Fibroblast of pulmonary artery (primary cell): ENCODE data around the gene ARHGAP9.
"Not testable (repeated sequence)": the region's sequence is repeated elsewhere in the genome, so short reads cannot be mapped to it uniquely, and the experiment has no call there.

ENCODE experiments used
- DNase-seq: peaks from one replicate; pipeline ENCODE4 v3.0.0-alpha.2; 2010; ENCODE audit warnings: low read depth
- H3K4me3 ChIP-seq: replicated peaks from 2 replicates; pipeline ENCODE4 v1.5.1; 2011; ENCODE audit warnings: low read depth, mild to moderate bottlenecking, control low read depth, low read length, moderate library complexity
- TF ChIP-seq, protein P1 (sequence below): IDR thresholded peaks from 2 replicates; pipeline ENCODE4 v1.5.1; 2011; ENCODE audit warnings: mild to moderate bottlenecking, control low read depth, low read length, inconsistent platforms; ENCODE audit errors: missing control alignments

The ARHGAP9 gene

DNA sequence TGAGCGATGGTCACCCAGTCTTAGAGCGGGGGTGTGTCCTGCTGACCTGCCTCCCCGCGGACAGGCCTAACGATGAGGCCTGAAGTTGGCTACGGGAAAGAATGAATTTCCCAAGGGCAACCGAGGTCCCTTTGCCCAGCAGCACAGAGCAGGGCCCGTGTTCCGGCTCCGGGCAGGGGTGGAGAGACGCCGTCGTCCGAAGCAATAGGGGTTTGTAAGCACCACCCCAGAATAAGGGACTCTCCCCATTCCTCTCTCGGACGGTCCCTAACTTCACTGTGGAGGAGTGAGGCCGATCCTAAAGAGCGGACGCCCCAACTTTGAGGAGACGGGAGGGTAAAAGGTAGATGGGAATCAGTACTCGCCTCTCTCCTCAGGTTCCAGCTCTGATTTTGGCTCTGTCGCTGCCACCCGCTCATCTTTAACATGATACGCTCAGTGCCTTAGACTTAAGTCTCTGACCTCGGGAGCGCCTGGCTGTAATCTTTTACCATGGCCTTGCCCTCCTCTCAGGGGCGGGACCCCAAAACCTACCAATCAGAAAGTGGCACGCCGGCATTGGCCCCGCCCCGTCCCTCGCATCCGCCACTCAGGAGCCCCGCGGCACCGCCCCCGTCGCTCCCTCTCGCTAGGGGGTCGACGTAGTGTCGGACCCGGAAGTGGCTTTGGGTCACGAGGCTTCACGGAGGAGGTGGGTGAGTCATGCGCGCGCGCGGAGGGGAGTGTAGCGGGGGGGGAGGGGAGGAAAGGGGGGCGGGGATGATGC lies 40.6 kb upstream of the ARHGAP9 start, which contains the start of gene DDIT3:
Gene DDIT3 (minus strand): TSS at position 462 of the 766 bp plus-strand sequence. CDS start 3,108 bp downstream, outside the sequence.
- peak; percentile 99 for DNase-seq
- TF ChIP-seq, protein P1, sequence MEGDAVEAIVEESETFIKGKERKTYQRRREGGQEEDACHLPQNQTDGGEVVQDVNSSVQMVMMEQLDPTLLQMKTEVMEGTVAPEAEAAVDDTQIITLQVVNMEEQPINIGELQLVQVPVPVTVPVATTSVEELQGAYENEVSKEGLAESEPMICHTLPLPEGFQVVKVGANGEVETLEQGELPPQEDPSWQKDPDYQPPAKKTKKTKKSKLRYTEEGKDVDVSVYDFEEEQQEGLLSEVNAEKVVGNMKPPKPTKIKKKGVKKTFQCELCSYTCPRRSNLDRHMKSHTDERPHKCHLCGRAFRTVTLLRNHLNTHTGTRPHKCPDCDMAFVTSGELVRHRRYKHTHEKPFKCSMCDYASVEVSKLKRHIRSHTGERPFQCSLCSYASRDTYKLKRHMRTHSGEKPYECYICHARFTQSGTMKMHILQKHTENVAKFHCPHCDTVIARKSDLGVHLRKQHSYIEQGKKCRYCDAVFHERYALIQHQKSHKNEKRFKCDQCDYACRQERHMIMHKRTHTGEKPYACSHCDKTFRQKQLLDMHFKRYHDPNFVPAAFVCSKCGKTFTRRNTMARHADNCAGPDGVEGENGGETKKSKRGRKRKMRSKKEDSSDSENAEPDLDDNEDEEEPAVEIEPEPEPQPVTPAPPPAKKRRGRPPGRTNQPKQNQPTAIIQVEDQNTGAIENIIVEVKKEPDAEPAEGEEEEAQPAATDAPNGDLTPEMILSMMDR = no peak
- peak within 1 kb of the TSS; percentile 87 for H3K4me3 ChIP-seq

DNA sequence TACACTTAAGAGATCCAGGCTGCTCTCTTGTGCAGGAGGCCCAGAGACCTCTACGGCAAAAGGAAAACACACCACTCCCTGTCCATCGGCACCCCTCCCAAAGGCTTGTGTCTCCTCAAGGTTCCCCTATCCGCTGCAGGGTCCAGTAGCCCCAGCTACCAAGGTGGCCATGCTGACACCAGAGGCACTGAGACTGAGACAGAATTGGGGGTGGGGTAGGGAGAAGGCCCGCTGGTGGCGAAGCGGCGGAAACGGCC lies 40.1 kb upstream of the ARHGAP9 start:
- TF ChIP-seq, protein P1 = no peak
- H3K4me3 ChIP-seq = peak overlapping the region; percentile 87
- no peak for DNase-seq

DNA sequence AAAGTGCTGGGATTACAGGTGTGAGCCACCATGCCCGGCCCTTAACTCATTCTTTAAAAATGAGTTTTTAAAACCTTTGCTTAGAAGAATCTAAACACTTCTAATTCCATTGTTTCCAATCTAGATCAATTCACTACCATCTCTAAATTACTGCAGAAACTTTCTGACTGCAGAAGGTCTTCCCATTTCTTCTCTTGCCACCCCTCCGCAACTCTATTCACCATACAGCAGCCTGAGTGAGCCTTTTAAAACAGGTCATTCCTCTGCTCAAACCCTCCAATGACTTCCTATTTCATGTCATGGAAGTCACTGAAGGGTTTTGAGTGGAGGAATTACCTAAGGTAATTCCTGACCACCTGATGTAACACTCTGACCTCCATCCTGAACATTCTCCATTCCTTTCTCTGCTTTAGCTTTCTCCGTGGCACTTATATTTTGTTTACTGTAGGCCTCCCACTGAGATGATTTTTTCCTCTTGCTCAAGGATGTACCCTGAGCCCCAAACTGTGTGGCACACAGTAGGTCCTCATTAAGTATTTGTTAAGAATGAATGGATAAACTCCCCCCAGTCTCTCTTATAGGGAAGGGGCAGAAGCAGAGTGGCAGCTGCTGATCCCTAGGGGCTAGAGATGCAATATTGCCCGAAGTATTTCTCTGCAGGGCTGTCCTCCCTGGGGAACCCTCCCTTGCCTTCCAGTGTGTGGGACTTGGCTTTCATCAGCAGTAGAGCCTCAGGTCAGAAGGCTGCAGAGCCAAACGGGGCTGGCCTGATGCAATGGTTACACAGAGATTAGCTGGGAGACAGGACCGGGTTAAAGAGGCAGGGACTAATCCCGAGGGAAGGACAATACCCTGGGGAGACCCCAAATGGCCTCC lies 39.5 kb upstream of the ARHGAP9 start:
- H3K4me3 ChIP-seq = peak overlapping the region; percentile 87
- TF ChIP-seq, protein P1 = no peak
- DNase-seq = peak; percentile 68

DNA sequence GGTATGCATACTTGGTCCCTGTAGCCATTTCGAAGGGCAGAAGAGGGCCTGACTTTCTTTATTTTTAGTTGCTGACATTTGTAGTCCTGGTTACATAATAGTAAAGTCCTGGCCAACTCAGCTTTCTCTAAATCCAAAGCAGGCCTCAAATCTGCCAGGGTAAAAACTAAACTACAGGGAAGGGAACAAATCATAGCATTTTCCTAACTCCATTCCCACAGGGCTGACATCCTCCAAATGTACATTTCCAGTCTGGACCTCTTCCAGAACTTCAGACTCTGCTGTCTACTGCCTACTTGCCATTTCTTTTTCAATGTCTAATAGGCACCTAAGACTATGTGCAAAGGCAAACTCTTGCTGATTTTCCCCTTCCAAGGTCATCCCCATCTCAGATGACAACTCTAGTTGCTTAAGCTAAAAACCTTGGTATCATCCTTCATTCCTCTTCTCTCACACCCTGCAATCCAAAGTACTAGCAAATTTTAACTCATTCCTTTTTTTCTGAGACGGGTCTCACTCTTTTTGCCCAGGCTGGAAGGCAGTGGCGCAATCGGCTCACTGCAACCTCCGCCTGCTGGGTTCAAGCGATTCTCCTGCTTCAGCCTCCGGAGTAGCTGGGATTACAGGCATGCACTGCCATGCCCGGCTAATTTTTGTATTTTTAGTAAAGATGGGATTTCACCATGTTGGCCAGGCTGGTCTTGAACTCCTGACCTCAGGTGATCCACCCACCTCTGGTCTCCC lies 38.7 kb upstream of the ARHGAP9 start:
- peak; percentile 27 for DNase-seq
- TF ChIP-seq, protein P1 = no peak
- H3K4me3 ChIP-seq = peak overlapping the region; percentile 87

DNA sequence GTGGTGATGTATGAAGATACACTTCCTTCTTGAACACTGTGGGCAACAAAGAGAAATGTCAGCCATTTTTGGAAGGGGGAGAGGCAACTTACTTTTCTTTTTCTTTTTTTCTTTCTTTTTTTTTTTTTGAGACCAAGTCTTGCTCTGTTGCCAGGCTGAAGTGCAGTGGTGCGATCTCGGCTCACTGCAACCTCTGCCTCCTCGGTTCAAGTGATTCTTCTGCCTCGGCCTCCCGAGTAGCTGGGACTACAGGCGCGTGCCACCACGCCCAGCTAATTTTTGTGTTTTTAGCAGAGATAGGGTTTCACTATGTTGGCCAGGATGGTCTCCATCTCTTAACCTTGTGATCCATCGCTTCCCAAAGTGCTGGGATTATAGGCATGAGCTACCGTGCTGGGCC lies 38.1 kb upstream of the ARHGAP9 start:
- H3K4me3 ChIP-seq = peak overlapping the region; percentile 87
- DNase-seq = not testable (repeated sequence)

DNA sequence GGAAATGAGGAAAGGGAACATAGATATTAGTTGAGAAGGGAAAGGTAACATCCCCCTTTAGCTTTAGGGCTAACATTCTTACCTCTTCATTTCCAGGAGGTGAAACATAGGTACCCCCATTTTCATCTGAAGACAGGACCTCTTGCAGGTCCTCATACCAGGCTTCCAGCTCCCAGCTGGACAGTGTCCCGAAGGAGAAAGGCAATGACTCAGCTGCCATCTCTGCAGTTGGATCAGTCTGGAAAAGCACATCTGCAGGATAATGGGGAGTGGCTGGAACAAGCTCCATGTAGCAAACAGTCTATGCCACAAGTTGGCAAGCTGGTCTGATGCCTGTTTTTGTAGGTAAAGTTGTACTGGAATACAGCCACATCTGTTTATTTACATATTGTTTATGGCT lies 37.5 kb upstream of the ARHGAP9 start:
- peak overlapping the region; percentile 87 for H3K4me3 ChIP-seq
- DNase-seq = peak; percentile 53
- TF ChIP-seq, protein P1 = no peak

DNA sequence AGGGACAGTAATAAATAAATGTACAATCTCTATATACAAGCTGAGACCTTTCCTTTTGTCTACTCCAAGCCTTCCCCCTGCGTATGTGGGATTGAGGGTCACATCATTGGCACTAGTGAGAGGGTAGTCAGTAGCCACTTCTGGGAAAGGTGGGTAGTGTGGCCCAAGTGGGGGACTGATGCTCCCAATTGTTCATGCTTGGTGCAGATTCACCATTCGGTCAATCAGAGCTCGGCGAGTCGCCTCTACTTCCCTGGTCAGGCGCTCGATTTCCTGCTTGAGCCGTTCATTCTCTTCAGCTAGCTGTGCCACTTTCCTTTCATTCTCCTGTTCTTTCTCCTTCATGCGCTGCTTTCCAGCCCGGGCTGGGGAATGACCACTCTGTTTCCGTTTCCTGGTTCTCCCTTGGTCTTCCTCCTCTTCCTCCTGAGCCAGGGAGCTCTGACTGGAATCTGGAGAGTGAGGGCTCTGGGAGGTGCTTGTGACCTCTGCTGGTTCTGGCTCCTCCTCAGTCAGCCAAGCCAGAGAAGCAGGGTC lies 37.0 kb upstream of the ARHGAP9 start:
- H3K4me3 ChIP-seq = no peak overlapping the region
- no peak for DNase-seq
- TF ChIP-seq, protein P1 = no peak
